Measurements from ENCODE around the gene PTPN6.

DNA sequence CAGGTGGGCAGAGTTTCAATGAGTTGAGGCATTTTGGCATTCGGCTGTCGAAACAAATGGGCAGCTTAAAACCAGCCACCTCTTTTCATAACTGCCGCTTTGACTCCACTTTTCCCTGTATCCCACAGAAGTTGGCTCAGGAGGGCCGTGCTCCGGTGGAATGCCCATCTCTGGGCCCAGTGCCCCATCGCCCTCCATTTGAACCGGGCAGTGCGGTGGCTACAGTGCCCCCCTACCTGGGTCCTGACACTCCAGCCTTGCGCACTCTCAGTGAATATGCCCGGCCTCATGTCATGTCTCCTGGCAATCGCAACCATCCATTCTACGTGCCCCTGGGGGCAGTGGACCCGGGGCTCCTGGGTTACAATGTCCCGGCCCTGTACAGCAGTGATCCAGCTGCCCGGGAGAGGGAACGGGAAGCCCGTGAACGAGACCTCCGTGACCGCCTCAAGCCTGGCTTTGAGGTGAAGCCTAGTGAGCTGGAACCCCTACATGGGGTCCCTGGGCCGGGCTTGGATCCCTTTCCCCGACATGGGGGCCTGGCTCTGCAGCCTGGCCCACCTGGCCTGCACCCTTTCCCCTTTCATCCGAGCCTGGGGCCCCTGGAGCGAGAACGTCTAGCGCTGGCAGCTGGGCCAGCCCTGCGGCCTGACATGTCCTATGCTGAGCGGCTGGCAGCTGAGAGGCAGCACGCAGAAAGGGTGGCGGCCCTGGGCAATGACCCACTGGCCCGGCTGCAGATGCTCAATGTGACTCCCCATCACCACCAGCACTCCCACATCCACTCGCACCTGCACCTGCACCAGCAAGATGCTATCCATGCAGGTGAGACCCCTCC is 12.6 kb upstream of the PTPN6 start:
- TF ChIP-seq, protein P1, sequence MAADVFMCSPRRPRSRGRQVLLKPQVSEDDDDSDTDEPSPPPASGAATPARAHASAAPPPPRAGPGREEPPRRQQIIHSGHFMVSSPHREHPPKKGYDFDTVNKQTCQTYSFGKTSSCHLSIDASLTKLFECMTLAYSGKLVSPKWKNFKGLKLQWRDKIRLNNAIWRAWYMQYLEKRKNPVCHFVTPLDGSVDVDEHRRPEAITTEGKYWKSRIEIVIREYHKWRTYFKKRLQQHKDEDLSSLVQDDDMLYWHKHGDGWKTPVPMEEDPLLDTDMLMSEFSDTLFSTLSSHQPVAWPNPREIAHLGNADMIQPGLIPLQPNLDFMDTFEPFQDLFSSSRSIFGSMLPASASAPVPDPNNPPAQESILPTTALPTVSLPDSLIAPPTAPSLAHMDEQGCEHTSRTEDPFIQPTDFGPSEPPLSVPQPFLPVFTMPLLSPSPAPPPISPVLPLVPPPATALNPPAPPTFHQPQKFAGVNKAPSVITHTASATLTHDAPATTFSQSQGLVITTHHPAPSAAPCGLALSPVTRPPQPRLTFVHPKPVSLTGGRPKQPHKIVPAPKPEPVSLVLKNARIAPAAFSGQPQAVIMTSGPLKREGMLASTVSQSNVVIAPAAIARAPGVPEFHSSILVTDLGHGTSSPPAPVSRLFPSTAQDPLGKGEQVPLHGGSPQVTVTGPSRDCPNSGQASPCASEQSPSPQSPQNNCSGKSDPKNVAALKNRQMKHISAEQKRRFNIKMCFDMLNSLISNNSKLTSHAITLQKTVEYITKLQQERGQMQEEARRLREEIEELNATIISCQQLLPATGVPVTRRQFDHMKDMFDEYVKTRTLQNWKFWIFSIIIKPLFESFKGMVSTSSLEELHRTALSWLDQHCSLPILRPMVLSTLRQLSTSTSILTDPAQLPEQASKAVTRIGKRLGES (CRISPR knock-in tag; IDR thresholded peaks at IDR 0.05; ENCODE audit: borderline replicate concordance), result no peak
- no peak for TF ChIP-seq HOXA9 (CRISPR knock-in tag; IDR thresholded peaks at IDR 0.05; ENCODE audit: borderline replicate concordance)
- no peak for TF ChIP-seq NKX3-1 (CRISPR knock-in tag; IDR thresholded peaks at IDR 0.05)
- TF ChIP-seq ZNF563 (CRISPR knock-in tag; IDR thresholded peaks at IDR 0.05), result no peak
- TF ChIP-seq ZNF768 (CRISPR knock-in tag; IDR thresholded peaks at IDR 0.05), result no peak
- no peak for TF ChIP-seq SNAI1 (CRISPR knock-in tag; IDR thresholded peaks at IDR 0.05; ENCODE audit: borderline replicate concordance)
- TF ChIP-seq, protein P2, sequence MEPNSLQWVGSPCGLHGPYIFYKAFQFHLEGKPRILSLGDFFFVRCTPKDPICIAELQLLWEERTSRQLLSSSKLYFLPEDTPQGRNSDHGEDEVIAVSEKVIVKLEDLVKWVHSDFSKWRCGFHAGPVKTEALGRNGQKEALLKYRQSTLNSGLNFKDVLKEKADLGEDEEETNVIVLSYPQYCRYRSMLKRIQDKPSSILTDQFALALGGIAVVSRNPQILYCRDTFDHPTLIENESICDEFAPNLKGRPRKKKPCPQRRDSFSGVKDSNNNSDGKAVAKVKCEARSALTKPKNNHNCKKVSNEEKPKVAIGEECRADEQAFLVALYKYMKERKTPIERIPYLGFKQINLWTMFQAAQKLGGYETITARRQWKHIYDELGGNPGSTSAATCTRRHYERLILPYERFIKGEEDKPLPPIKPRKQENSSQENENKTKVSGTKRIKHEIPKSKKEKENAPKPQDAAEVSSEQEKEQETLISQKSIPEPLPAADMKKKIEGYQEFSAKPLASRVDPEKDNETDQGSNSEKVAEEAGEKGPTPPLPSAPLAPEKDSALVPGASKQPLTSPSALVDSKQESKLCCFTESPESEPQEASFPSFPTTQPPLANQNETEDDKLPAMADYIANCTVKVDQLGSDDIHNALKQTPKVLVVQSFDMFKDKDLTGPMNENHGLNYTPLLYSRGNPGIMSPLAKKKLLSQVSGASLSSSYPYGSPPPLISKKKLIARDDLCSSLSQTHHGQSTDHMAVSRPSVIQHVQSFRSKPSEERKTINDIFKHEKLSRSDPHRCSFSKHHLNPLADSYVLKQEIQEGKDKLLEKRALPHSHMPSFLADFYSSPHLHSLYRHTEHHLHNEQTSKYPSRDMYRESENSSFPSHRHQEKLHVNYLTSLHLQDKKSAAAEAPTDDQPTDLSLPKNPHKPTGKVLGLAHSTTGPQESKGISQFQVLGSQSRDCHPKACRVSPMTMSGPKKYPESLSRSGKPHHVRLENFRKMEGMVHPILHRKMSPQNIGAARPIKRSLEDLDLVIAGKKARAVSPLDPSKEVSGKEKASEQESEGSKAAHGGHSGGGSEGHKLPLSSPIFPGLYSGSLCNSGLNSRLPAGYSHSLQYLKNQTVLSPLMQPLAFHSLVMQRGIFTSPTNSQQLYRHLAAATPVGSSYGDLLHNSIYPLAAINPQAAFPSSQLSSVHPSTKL (CRISPR knock-in tag; IDR thresholded peaks at IDR 0.05), result no peak
